Type B pancreatic cell (in vitro differentiated cells): ENCODE data around the gene CPEB3. TPM values are rescaled to one million over a fixed set of nuclear protein-coding genes. Genes with fewer than 3 reads are reported as not detected.

Experiments
- DNase-seq: peaks from one replicate; pipeline ENCODE4 v3.0.0; 2021; ENCODE audit warnings: mixed read lengths; ENCODE audit not compliant: unreplicated experiment; ENCODE audit errors: extremely low spot score
- H3K27ac Mint-ChIP-seq: 2 replicates; pipeline ENCODE4 v1.8.0; 2021; ENCODE audit warnings: mild to moderate bottlenecking, mixed read lengths
- H3K27me3 Mint-ChIP-seq: 2 replicates; pipeline ENCODE4 v1.8.0; 2021; ENCODE audit warnings: mixed read lengths
- H3K36me3 Mint-ChIP-seq: 2 replicates; pipeline ENCODE4 v1.8.0; 2021; ENCODE audit warnings: mixed read lengths
- H3K4me1 Mint-ChIP-seq: one replicate; pipeline ENCODE4 v1.8.0; 2021; ENCODE audit warnings: mixed read lengths; ENCODE audit not compliant: unreplicated experiment
- H3K4me3 Mint-ChIP-seq: 2 replicates; pipeline ENCODE4 v1.8.0; 2021; ENCODE audit warnings: mild to moderate bottlenecking, mixed read lengths
- H3K9me3 Mint-ChIP-seq: 2 replicates; pipeline ENCODE4 v1.8.0; 2021; ENCODE audit warnings: mixed read lengths
- CTCF ChIP-seq: fragments of 200-600 bp; sonication (generic); conservative IDR thresholded peaks from 2 replicates; pipeline ENCODE4 v1.5.0; 2021; ENCODE audit warnings: antibody characterized with exemption, mild to moderate bottlenecking
- total RNA-seq: library from RNA; stranded (reverse); gene quantifications from 2 replicates; pipeline ENCODE4 v1.2.1, GENCODE V29; 2021; ENCODE audit warnings: low replicate concordance

CPEB3 gene
- total RNA-seq, 1 donor from 2014 or later: 2.3 TPM

GRCh38 chr10:92062273-92062672 lies 228.6 kb downstream of the CPEB3 start:
- Mint-ChIP-seq H3K4me3 (no peak overlapping the region), H3K36me3 (no peaks in the 10 kb centered on the region), H3K27ac (no peak overlapping the region), H3K4me1 (no peaks in the 10 kb centered on the region), H3K9me3 (no peaks in the 10 kb centered on the region), H3K27me3 (no peaks in the 10 kb centered on the region)
- no peak for DNase-seq
- no peak for TF ChIP-seq CTCF

GRCh38 chr10:92054807-92055206 lies 236.1 kb downstream of the CPEB3 start:
- H3K36me3 Mint-ChIP-seq: peaks cover 3% of the 10 kb centered on the region
- H3K27me3 Mint-ChIP-seq: no peaks in the 10 kb centered on the region
- no peaks in the 10 kb centered on the region for H3K4me1 Mint-ChIP-seq
- no peak for TF ChIP-seq CTCF
- no peak for DNase-seq
- H3K4me3 Mint-ChIP-seq: no peak overlapping the region
- H3K9me3 Mint-ChIP-seq: no peaks in the 10 kb centered on the region
- H3K27ac Mint-ChIP-seq: no peak overlapping the region

- Mint-ChIP-seq H3K27ac (no peak overlapping the region), H3K4me1 (no peaks in the 10 kb centered on the region), H3K9me3 (no peaks in the 10 kb centered on the region), H3K4me3 (no peak overlapping the region), H3K36me3 (peaks cover 3% of the 10 kb centered on the region), H3K27me3 (no peaks in the 10 kb centered on the region)
- no peak for TF ChIP-seq CTCF
- no peak for DNase-seq
These were observed 238.1 kb downstream of the CPEB3 start for GRCh38 chr10:92052741-92053140.

- no peak for TF ChIP-seq CTCF
- Mint-ChIP-seq H3K4me3 (no peak overlapping the region), H3K27ac (no peak overlapping the region), H3K36me3 (peaks cover 3% of the 10 kb centered on the region), H3K4me1 (no peaks in the 10 kb centered on the region), H3K27me3 (peaks cover under 1% of the 10 kb centered on the region), H3K9me3 (no peaks in the 10 kb centered on the region)
- no peak for DNase-seq
These were observed 238.8 kb downstream of the CPEB3 start for GRCh38 chr10:92052088-92052487.

GRCh38 chr10:92047215-92047614 lies 243.7 kb downstream of the CPEB3 start:
- no peaks in the 10 kb centered on the region for H3K4me1 Mint-ChIP-seq
- no peak for TF ChIP-seq CTCF
- no peak overlapping the region for H3K4me3 Mint-ChIP-seq

GRCh38 chr10:92045641-92046106 lies 245.2 kb downstream of the CPEB3 start:
- peaks cover 7% of the 10 kb centered on the region for H3K36me3 Mint-ChIP-seq
- DNase-seq: no peak
- peaks cover 30% of the 10 kb centered on the region for H3K27me3 Mint-ChIP-seq
- H3K27ac Mint-ChIP-seq: no peak overlapping the region
- TF ChIP-seq CTCF: no peak
- no peaks in the 10 kb centered on the region for H3K9me3 Mint-ChIP-seq
- H3K4me1 Mint-ChIP-seq: no peaks in the 10 kb centered on the region
- H3K4me3 Mint-ChIP-seq: no peak overlapping the region

More at GRCh38 chr10:92047215-92047614, 243.7 kb downstream of the CPEB3 start:
- Mint-ChIP-seq H3K27me3 (peaks cover 30% of the 10 kb centered on the region), H3K9me3 (no peaks in the 10 kb centered on the region), H3K27ac (no peak overlapping the region), H3K36me3 (peaks cover 7% of the 10 kb centered on the region)
- no peak for DNase-seq
